HG02884 (cell line): Measurements from ENCODE around the gene NXF1.
"Not testable (repeated sequence)": the region's sequence is repeated elsewhere in the genome, so short reads cannot be mapped to it uniquely, and the experiment has no call there.

Source experiments
- ATAC-seq: cut with Tn5 transposase; IDR thresholded peaks from one replicate; pipeline ENCODE4 v1.9.1; 2021; ENCODE audit warnings: mild to moderate bottlenecking, moderate library complexity; ENCODE audit not compliant: unreplicated experiment

The NXF1 gene

GRCh38 chr11:62832336-62833234 lies 27.3 kb upstream of the NXF1 start, which contains the start of gene TEX54:
Gene TEX54, minus strand, starts transcription at chr11:62832841.
- peak; percentile 14 for ATAC-seq

GRCh38 chr11:62831520-62832335 lies 26.5 kb upstream of the NXF1 start, which contains the start of gene STX5:
Gene STX5, minus strand, starts transcription at chr11:62832051. Its CDS starts 808 bp downstream, at chr11:62831243.
- peak; percentile 78 for ATAC-seq

- ATAC-seq: peak; percentile 7
Measured at GRCh38 chr11:62830904-62831519, 25.8 kb upstream of the NXF1 start.

- not testable (repeated sequence) for ATAC-seq
Measured at GRCh38 chr11:62828130-62828529, 22.9 kb upstream of the NXF1 start.

- ATAC-seq: no peak
Measured at GRCh38 chr11:62823677-62824076, 18.4 kb upstream of the NXF1 start.

DNA sequence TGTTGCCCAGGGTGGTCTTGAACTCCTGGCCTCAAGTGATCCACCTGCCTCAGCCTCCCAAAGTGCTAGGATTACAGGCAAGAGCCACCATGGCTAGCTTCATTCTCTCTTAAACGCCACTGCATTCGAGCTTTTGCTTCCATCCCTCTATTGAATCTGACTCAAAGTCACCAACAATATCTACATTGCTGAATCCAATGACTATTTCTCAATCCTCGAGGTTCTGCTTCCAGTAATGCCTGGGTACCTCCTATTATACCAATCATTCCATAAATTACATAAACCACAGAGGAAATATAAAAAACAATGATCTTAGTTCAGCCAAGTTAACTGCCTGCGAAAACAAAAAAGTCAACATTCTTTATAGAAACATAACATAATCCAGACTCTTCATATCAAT lies 11.9 kb upstream of the NXF1 start:
- ATAC-seq: no peak

DNA sequence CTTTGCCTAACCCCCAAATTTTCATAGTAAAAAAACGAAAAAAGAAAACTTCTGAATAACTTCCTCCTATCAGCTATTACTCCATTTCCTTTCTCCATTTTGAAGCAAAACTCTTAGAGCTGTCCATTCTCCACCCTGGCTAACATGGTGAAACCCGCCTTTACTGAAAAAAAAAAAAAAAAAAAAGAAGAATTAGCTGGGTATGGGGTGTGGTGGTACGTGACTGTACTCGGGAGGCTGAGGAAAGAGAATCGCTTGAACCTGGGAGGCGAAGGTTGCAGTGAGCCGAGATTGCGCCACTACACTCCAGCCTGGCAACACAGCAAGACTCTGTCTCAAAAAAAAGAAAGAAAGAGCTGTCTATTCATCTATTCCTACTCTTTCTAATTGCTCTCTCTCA lies 11.3 kb upstream of the NXF1 start:
- no peak for ATAC-seq

- no peak for ATAC-seq
Measured at GRCh38 chr11:62811659-62812058, 6.4 kb upstream of the NXF1 start.

GRCh38 chr11:62810748-62811147 lies 5.5 kb upstream of the NXF1 start:
- ATAC-seq: no peak

DNA sequence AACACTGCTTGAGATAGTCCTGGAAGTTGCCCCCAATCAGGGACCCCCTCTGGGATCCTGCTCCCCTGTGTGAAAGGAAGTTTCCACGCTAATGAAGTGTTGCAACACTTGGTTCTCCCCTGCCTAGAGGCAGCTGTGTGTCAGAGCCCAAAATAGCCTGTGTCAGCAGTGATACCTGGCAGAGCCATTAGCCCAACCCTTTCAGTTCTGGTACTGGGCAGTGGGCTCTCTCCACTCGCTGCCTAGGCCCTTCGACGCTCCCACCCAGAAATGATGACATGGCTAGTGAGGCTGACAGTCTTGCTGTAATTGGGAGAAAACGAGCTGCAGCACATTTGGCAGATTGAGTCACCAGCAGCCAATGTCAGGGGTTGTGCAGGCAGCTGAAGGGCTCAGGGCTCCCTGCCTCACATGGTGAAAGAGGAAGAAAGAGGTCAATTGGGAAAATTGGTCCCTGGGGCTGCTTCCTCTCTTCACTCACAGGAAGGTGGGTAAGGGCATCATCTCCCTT lies 1.4 kb upstream of the NXF1 start:
- no peak for ATAC-seq

DNA sequence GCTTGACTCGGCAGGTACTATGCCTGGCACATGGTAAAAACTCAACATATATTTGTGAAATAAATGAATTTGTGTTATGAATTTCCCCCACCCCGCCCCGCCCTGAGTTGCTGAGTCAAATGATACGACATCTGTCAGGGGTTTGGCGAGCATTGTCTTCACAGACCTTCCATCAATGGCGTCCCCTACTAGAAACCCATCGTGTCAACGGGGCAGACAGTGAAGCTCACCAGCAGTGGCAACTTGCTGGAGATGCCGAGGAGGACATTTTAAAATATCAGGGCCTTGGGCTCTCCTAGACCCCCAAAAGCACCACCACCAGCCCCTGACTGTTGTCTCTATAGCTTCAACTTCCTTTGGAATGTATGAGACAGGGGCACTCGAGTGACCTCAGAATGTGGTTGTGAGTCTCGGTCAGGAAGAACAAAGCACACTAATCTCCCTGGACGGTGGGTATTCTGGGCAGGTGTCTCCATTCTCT lies 761 bp upstream of the NXF1 start:
- ATAC-seq: no peak

DNA sequence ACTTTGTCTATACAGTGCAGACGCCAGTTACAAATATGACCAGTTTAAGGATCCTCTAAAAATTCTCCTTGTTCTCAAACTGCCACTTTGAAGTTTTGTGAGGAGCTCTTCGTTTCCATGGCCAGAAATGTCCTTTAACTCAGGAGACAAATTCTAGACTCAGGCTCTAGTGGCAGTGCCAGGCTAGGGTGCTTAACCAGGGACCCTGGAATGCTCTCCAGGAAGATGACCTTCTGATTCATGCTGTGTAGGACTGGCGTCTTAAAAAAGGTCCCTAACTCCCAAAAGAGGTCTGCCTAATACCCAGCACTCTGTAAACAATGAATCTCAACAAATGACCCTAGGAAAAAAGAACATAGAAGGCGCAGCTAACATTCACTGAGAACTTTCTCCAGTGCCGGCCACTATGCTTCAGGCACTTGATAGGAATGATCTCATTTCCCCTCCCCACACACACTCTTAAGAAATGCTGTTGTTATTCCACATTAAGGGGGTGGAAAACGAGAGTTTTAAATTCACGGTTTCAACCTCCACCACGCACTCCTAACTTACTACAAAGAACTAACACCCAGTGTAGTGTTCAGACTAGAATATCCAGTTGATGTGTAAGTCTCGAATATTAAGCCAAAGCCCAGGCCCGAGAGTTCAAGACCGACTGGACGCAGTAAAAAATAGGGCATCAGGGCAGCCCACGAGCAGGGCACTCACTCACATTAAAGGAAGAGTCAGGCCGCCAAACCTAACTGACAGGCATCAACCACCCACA lies 747 bp downstream of the NXF1 start:
- ATAC-seq: peak; percentile 10

DNA sequence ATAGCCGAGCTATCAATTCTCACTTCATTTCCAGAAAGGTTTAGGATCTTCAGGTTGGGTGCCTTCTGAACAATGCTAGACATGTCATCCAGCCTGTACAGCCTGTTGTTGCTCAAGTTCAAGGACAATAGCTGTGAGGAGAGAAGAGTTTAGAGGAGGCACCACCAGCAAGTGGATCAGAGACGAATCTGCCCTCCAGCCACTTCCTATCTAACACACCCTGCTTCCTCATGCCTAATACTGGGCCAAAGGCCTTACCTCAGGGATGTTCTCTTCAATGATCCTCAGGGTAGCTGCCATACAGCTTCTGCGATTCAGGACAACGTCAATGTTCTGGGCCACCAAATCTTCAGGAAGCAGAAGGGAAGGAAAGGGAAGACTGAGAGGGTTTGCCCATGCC lies 4.2 kb downstream of the NXF1 start:
- ATAC-seq: no peak

GRCh38 chr11:62799486-62799885 lies 5.8 kb downstream of the NXF1 start:
- no peak for ATAC-seq

GRCh38 chr11:62796281-62796680 lies 9.0 kb downstream of the NXF1 start:
- no peak for ATAC-seq

DNA sequence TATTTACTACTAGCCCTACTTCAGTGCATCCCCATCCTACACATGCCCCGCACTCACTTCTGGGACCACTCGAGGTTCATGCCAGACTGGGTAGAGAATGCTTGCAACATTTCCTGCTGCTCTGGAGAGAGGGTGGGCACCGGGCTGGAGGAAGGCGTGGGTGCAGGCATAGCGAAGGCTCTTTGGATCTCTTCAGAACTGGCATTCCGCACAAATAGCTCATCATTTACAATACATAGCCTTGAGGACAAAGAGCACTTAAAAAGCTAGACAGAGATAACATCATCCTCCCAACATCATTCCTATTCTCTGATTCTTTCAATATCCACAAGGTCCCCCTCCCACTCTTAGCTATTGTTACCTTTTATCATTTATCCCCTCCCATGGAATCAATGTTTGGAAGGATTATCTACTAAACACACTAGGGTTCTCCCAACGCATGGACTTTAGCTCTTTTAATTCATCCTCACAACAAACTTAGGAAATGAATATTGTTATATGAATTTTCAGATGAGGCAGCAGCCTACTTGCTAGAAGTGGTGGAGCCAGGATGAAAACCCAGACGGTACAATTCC lies 11.0 kb downstream of the NXF1 start:
- ATAC-seq: no peak

DNA sequence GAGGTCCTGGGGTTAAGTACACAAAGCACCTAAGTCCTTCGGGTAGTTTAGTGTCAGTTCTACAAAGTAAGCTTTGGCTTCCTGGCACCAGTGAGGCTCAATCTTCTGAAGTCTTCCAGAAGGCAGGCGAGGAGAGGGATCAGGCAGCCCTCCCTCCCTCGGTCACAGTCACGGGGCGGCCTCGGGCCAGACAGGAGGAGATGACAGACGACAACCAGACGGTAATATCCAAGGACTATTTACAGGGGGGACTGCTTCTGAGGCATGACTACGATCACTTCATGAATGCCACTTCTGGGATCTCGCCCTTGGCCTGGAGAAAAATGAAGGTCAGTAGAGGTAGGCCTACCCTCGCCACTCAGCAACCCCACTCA lies 13.1 kb downstream of the NXF1 start:
- ATAC-seq: no peak

- peak; percentile 50 for ATAC-seq
Measured at GRCh38 chr11:62791501-62792201, 13.6 kb downstream of the NXF1 start, which contains the start of gene TMEM223. Gene TMEM223, minus strand, starts transcription at chr11:62792006. Its CDS starts 12 bp downstream, at chr11:62791994.

DNA sequence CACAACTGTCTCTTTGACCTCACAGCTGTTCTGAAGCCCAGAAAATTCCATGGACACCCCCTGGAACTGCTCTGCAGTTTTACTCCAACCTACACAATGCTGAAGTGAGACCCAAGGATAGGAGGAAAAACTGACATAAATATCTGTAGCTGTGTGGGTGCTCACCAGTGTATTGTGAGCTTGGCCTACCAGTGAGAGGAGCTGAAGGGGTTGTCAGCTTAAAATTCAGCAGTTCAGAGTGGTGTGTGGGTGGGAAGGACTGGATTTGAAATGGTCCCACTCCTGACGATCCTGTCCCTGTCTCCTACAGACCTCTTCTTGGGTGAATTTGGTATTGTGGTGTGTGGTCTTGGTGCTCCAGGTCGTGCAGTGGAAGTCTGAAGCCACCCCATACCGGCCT lies 15.7 kb downstream of the NXF1 start:
- no peak for ATAC-seq
